Raji (cell line): Measurements from ENCODE around the gene DYRK1A.

ENCODE experiments used
- POLR2A ChIP-seq: IDR thresholded peaks from 2 replicates; pipeline ENCODE4 v1.6.1; 2011; ENCODE audit warnings: low read depth, low read length, control low read depth; ENCODE audit not compliant: insufficient read depth

The DYRK1A gene

DNA sequence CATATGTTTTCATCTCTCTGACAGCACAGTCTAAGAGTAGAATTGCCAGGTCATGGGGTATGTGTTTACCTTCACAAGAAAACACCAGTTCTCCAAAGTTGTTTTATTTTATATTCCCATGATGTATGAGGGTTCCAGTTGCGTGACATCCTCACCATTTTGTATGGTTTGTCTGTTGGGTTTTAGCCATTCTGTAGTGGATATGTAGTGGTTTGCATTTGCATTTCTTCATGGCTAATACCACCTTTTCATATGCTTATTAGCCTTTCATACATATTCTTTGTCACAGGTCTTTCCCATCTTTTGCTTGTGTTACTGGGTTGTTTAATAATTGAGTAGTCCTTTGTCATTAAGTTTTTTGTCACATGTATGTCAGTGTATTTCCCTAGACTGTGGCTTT lies 132.1 kb downstream of the DYRK1A start:
- TF ChIP-seq POLR2A = no peak

- no peak for TF ChIP-seq POLR2A
These were observed 136.4 kb downstream of the DYRK1A start for GRCh38 chr21:37502947-37503346.

DNA sequence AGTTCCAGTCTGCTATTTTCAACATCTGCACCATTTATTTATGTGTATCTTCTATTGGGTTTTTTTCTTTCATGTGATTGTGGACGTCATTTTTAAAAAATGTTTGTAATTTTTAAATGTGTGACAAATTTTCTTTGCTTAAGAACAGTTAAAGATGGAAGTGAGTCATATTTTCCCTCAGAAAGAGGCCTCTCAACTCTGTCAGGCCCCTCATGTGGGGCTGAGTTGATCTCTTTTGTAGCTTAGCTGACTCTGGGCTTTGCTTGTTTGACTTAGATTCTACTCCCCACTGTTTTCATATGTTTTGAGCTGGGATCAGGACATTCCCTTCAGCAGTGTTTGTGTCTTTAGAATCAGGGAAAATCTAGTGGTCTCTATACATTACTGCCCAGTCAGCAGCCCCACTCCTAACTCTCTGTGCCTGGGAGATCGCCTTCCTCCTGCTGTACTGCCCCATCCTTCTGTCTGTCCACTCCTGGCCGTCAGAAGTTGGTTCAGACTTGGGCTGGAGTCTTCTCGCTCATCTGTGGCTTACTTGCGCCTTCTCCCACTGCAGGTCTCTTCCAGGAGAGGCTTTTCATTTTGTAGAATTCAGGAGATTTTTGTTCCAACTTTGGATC lies 137.4 kb downstream of the DYRK1A start:
- no peak for TF ChIP-seq POLR2A

GRCh38 chr21:37505963-37506362 lies 139.4 kb downstream of the DYRK1A start:
- no peak for TF ChIP-seq POLR2A

DNA sequence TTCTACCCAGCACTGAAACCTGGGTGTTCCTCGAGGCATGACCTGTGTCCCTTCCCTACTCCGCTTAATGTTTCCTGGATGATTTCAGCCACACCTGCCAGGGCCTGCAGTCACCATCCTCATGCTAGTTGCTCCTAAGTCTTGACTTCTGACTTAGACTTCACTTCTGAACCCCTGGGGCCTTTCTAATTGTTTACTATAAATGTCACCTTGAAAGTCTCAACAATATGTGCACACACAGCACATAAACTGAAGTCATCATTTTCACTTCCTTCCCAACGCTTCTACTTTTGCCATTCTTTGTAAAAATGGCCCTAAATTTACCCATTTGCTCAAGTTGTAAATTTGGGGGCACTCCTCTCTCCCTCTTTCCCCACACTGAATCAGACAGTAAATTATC lies 141.1 kb downstream of the DYRK1A start:
- TF ChIP-seq POLR2A = no peak

DNA sequence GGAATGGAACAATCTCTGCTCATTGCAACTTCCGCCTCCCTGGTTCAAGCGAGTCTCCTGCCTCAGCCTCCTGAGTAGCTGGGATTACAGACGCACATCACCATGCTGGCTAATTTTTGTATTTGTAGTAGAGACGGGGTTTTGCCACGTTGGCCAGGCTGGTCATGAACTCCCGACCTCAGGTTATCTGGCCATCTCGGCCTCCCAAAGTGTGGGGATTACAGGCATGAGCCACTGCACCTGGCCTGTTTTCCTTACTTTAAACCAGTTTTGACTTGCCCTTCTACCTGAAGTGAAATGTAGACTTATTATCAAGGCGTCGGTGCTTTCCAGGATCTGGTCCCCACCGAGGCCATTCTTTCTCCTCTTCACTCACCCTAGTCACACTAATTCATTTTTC lies 141.8 kb downstream of the DYRK1A start:
- TF ChIP-seq POLR2A = no peak

- TF ChIP-seq POLR2A = no peak
These were observed 143.3 kb downstream of the DYRK1A start for GRCh38 chr21:37509802-37510393.

DNA sequence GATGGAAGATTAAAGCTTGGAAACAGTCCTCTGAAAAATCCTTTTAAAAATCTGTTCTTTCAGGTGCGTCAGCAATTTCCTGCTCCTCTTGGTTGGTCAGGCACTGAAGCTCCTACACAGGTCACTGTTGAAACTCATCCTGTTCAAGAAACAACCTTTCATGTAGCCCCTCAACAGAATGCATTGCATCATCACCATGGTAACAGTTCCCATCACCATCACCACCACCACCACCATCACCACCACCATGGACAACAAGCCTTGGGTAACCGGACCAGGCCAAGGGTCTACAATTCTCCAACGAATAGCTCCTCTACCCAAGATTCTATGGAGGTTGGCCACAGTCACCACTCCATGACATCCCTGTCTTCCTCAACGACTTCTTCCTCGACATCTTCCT lies 145.3 kb downstream of the DYRK1A start:
- no peak for TF ChIP-seq POLR2A

GRCh38 chr21:37513383-37513782 lies 146.8 kb downstream of the DYRK1A start:
- no peak for TF ChIP-seq POLR2A

- no peak for TF ChIP-seq POLR2A
These were observed 147.6 kb downstream of the DYRK1A start for GRCh38 chr21:37514038-37514667.

DNA sequence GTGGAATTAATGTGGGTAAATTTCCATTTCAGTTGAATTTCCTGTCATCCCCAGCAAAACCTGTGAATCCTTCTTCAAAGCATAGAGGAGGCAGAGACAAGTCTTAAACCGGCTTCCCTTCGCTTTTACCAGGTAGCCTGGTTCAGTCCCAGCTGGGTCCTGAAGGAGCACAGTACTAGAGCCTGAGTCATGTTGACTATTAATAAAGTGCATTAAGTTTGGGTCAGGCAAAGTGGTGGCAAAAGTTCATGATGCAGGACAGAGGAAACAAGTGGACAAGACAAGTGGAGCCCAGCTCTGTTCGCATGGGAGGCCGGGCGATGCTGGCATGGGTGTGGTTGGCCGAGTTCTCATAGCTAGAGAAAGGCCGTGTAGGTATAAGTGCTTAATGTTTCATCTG lies 150.4 kb downstream of the DYRK1A start:
- no peak for TF ChIP-seq POLR2A

DNA sequence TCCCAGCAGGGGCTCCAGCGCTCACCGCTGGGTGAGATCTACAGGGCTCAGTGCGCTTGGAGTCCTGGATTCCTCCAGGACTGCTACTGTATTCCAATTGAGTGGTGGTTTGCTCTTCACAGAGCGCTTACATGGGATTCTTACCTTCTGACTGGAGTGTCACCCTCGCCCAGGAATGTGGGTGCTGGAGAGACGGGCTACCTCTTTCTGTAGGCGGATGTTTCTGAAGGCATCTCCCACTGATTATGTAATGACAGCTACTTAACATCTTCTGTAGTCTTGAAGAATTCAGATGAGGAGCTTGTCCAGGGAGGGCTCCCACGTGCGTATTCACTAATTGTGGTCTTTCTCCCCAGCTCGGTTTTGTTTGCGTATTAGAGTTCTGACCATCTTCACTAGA lies 154.2 kb downstream of the DYRK1A start:
- no peak for TF ChIP-seq POLR2A

DNA sequence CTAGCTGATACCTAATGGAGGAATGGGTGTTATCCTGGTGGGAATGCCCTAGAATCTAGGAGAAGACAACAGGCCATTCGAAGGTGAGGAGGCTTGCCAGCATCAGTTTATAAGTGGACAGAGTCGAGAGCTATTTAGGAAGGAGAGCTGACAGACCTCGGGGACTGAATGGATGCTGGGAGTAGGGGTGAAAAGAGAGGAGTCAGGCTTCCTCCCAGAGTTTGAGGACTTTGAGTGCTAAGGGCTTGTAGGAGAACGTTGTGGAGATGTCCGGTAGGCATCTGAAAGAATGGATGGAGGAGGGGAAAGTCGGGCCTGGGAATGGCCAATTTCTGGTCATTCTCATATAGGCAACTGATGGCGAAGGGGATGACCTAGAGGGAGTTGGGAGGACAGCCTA lies 155.1 kb downstream of the DYRK1A start:
- no peak for TF ChIP-seq POLR2A

DNA sequence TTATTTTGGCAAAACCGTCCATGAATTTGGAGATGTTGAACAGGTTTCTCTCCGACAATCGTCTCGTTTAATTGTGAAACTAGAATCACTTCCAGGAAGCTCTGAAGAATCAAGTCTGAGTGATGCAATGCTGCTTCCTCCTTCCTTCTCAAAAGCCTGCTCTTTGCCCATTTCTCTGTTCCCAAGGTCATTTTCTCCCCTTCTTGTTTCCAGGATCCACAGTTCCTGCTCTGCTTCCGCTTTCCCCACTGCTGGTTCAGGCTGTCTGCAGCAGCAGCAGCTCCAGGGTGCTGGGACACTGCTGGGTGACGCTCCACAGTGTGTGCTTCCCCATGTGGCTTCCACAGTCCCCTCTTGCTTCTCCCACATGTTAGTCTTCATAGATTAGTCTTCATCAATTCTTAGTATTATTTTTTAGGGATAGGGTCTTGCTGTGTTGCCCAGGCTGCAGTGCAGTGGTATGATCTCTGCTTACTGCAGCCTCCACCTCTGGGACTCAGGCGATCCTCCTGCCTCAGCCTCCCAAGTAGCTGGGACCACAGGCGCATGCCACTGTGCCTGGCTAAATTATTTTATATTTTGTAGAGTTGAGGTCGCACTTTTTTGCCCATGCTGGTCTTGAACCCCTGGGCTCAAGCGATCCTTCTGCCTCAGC lies 156.2 kb downstream of the DYRK1A start:
- no peak for TF ChIP-seq POLR2A

DNA sequence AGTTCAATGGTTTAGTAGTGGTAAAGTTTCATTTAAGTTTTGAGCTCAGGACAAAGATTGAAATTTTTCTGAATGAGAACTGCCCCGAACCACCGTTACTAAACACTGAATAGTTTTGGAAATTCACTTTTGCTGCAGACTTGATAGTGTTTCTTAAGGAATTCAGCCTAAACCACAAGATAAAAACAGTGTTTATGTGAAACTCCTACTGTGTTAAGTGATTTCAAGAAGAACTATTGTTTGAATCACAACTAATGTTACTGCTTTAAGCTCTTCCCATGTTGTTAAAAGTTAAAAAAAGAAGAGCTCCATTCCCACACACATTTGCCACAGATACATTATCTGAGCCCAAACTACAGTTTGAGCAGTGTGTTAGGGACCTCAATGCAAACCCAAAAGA lies 159.2 kb downstream of the DYRK1A start:
- no peak for TF ChIP-seq POLR2A

DNA sequence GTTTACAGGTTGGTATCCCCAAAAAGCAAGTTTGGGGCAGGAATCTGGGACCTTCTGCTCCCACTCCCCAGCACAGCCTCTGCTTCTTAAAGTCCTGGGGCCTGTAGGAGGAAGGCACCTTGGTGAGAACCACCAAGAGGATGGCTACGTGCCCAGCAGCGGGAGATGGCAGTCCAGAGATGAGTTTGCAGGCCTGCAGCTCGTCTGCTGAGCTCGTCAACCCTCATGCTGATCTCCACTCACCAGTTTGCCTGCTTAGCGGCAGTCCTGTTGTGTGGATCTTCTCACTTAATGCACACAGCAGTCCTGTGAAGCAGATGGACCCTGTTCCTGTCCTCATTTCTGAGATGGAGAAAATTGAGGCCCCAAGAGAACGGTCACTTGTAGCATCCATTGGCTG lies 160.5 kb downstream of the DYRK1A start:
- no peak for TF ChIP-seq POLR2A

DNA sequence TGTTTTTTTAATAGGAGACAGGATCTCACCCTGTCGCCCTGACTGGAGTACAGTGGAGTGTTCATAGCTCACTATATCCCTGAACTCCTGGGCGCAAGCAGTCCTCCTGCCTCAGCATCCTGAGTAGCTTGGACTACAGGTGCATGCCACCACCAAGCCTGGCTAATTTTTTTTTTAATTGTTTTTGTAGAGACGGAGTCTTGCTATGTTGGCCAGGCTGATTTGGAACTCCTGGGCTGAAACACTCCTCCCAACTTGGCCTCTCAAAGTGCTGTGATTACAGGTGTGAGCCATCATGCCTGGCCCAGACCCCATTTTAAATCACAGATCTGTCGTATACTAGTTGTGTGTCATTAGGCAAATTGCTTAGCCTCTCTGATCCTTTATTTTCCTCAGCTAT lies 161.1 kb downstream of the DYRK1A start:
- TF ChIP-seq POLR2A = no peak
